OCI-LY1 (cell line): ENCODE measurements around the gene ROCK1.

Source experiments
- CTCF ChIP-seq: fragments of 200-600 bp; sonication (generic), shearing (Covaris generic); IDR thresholded peaks from 2 replicates; pipeline ENCODE4 v1.5.1; 2017; ENCODE audit warnings: mild to moderate bottlenecking, antibody characterized with exemption, low read length, moderate library complexity, mixed read lengths
- EZH2 ChIP-seq: fragments of 200-600 bp; sonication (generic), shearing (Covaris generic); IDR thresholded peaks from 2 replicates; pipeline ENCODE4 v1.8.0; 2017; ENCODE audit warnings: borderline replicate concordance, mixed run types, mild to moderate bottlenecking, antibody characterized with exemption, low read length, moderate library complexity, mixed read lengths

GRCh38 chr18:21105936-21106335 lies 5.7 kb downstream of the ROCK1 start:
- TF ChIP-seq CTCF (no peak), EZH2 (no peak)
